Loucy (cell line): ENCODE measurements around the gene ADGRL3.

Source experiments
- EZH2phosphoT487 ChIP-seq: fragments of 200-600 bp; IDR thresholded peaks from 2 replicates; pipeline ENCODE4 v1.6.1; 2018; ENCODE audit warnings: antibody characterized with exemption, mild to moderate bottlenecking, moderate library complexity, borderline replicate concordance
- TF ChIP-seq, protein P1 (sequence below): fragments of 200-600 bp; sonication (generic); conservative IDR thresholded peaks from 2 replicates; pipeline ENCODE4 v1.5.1; 2014; ENCODE audit warnings: mild to moderate bottlenecking, antibody characterized with exemption, low read length

DNA sequence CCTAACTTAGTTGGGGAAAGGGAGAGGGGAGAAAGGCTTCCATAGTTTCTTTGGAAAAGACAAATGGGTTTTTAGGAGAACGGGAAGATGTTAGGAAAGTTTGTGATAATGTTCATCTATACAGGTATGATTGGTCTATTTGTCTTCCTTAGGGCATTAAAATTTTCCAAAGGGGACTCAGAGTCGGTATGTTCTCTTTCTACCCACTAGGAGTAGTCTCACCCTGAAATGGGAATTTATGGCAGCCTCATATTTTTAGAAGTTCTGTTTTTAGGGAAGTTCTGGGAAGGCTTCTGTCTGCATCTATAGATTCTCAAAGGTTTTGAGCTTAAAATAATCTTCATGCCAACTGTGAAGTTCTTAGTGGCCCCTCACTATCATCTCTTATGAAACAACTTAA, 637.3 kb downstream of the ADGRL3 start:
- TF ChIP-seq, protein P1, sequence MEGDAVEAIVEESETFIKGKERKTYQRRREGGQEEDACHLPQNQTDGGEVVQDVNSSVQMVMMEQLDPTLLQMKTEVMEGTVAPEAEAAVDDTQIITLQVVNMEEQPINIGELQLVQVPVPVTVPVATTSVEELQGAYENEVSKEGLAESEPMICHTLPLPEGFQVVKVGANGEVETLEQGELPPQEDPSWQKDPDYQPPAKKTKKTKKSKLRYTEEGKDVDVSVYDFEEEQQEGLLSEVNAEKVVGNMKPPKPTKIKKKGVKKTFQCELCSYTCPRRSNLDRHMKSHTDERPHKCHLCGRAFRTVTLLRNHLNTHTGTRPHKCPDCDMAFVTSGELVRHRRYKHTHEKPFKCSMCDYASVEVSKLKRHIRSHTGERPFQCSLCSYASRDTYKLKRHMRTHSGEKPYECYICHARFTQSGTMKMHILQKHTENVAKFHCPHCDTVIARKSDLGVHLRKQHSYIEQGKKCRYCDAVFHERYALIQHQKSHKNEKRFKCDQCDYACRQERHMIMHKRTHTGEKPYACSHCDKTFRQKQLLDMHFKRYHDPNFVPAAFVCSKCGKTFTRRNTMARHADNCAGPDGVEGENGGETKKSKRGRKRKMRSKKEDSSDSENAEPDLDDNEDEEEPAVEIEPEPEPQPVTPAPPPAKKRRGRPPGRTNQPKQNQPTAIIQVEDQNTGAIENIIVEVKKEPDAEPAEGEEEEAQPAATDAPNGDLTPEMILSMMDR = no peak
- TF ChIP-seq EZH2phosphoT487 = no peak
